ENCODE data around the gene MFRP. TPM values are rescaled to one million over a fixed set of nuclear protein-coding genes. Genes with fewer than 3 reads are reported as not detected.

MFRP gene
- total RNA-seq: not detected in 2 replicates
- not detected in 2 replicates for polyA plus RNA-seq
- not detected in 2 replicates for polyA plus RNA-seq (2012)
- not detected in 2 replicates for polyA minus RNA-seq (ENCODE audit: low replicate concordance)

DNA sequence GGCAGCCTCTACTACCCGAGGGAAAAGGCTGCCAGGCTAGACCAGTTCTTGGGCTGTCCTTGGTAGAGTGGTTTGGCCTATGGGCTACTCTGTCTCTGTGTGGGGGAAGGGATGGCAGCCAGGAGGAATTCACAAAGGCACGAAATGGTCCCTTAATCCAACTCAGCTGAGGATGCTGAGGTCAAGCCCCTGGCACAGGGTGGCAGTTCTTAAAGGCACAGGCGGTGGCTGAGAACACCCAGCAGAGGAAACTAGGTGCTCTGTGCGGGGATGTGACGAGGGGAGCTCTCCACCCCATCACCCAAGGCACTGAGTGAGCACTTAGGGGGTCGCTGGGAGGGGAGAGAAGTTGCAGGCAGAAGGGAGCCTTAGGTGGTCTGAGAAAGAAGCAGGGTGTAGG lies at the start of gene MFRP:
Gene MFRP (minus strand): TSS at position 101 of the 400 bp plus-strand sequence. CDS start 192 bp downstream, outside the sequence.
- no peak within 1 kb of the TSS for H3K4me3 ChIP-seq (replicated peaks in 1 of 4; ENCODE audit: control extremely low read depth in 1 of 4, insufficient read depth in 1 of 4, low read depth in 3 of 4, low read length in 4 of 4)
- H3K79me2 ChIP-seq (ENCODE audit: control insufficient read depth, insufficient read depth, low read length): no peaks in the 10 kb centered on the region
- H3K4me1 ChIP-seq (ENCODE audit: control insufficient read depth, extremely low read depth, insufficient read depth, low read length): no peaks in the 10 kb centered on the region
- H3K9ac ChIP-seq (ENCODE audit: insufficient read depth, low read length): no peak within 1 kb of the TSS
- H4K20me1 ChIP-seq (ENCODE audit: control insufficient read depth, extremely low read depth, insufficient read depth, low read length): no peaks in the 10 kb centered on the region
- H2AFZ ChIP-seq (ENCODE audit: low read length): no peak within 1 kb of the TSS
- no peak for DNase-seq (ENCODE audit: low read depth in 2 of 2)
- TF ChIP-seq EZH2 (IDR thresholded peaks at IDR 0.05; ENCODE audit: low read length, missing control alignments): no peak
- TF ChIP-seq CTCF (conservative IDR thresholded peaks at IDR 0.05 in 1 of 2, IDR thresholded peaks at IDR 0.05 in 1 of 2; ENCODE audit: low read depth in 1 of 2, low read length in 2 of 2): no peak
- no peaks in the 10 kb centered on the region for H3K9me3 ChIP-seq (ENCODE audit: control insufficient read depth, insufficient read depth, low read depth, low read length)
- H3K27ac ChIP-seq (ENCODE audit: insufficient read depth, low read length): no peak within 1 kb of the TSS
- H3K4me2 ChIP-seq (ENCODE audit: extremely low read depth, insufficient read depth, low read length): no peak within 1 kb of the TSS
- peaks cover 25% of the 10 kb centered on the region for H3K27me3 ChIP-seq (ENCODE audit: control insufficient read depth, insufficient read depth, low read length)
- no peaks in the 10 kb centered on the region for H3K36me3 ChIP-seq (ENCODE audit: control insufficient read depth, insufficient read depth, low read length)

DNA sequence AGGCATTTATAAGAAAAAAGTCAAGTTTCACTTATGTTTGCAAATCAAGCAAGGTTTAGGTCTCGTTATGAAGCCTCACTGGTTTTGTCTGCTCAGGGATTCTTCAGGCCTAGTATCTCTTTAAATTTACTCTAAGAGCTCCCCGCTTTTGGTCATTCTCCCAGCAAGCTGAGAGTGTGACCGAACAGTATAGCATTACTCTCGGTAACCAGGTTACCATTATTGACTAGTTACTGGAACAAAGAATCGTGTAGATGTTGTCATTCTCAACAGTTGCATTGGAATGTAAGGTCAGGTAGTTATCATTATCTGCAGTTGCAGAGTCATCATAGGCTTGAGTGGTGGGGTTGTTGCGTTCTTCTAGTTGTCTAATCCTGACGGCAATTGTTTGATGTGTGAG lies 44.8 kb upstream of the MFRP start:
- no peak overlapping the region for H3K4me2 ChIP-seq (ENCODE audit: extremely low read depth, insufficient read depth, low read length)
- H3K9me3 ChIP-seq (ENCODE audit: control insufficient read depth, insufficient read depth, low read depth, low read length): no peaks in the 10 kb centered on the region
- H3K9ac ChIP-seq (ENCODE audit: insufficient read depth, low read length): no peak overlapping the region
- H2AFZ ChIP-seq (ENCODE audit: low read length): no peak overlapping the region
- no peaks in the 10 kb centered on the region for H3K36me3 ChIP-seq (ENCODE audit: control insufficient read depth, insufficient read depth, low read length)
- TF ChIP-seq CTCF (conservative IDR thresholded peaks at IDR 0.05 in 1 of 2, IDR thresholded peaks at IDR 0.05 in 1 of 2; ENCODE audit: low read depth in 1 of 2, low read length in 2 of 2) (no peak), EZH2 (IDR thresholded peaks at IDR 0.05; ENCODE audit: low read length, missing control alignments) (no peak)
- H4K20me1 ChIP-seq (ENCODE audit: control insufficient read depth, extremely low read depth, insufficient read depth, low read length): no peaks in the 10 kb centered on the region
- H3K27ac ChIP-seq (ENCODE audit: insufficient read depth, low read length): no peak overlapping the region
- peaks cover 13% of the 10 kb centered on the region for H3K27me3 ChIP-seq (ENCODE audit: control insufficient read depth, insufficient read depth, low read length)
- H3K79me2 ChIP-seq (ENCODE audit: control insufficient read depth, insufficient read depth, low read length): no peaks in the 10 kb centered on the region
- H3K4me1 ChIP-seq (ENCODE audit: control insufficient read depth, extremely low read depth, insufficient read depth, low read length): no peaks in the 10 kb centered on the region
- no peak for DNase-seq (ENCODE audit: low read depth in 2 of 2)
- no peak overlapping the region for H3K4me3 ChIP-seq (replicated peaks in 1 of 4; ENCODE audit: control extremely low read depth in 1 of 4, insufficient read depth in 1 of 4, low read depth in 3 of 4, low read length in 4 of 4)

DNA sequence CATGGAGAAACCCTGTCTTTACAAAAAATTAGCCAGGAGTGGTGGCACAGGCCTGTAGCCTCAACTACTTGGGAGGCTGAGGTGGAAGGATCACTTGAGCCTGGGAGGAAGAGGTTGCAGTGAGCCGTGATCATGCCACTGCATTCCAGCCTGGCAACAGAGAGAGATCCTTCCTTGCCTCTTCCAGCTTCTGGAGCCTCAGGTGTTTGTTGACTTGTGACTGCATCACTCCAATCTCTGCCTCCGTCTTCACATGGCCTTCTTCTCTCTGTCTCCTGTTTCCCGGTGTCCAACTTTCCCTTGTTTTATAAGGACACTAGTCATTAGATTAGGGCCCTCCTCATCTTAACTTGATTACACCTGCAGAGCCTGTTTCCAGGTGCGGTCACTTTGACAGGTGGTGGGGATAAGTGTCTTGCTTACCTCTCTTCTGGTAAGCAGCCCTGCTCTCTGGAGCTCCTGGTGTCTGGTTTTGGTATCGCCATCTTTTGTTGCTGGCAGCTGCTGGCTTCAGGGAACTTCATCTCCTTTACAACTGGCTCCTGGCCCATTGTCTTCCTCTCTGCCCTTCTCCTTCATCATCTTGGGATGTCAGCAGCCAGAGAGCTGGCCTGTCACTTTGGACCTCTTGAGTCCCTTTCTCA lies 43.2 kb upstream of the MFRP start:
- no peak overlapping the region for H3K4me3 ChIP-seq (replicated peaks in 1 of 4; ENCODE audit: control extremely low read depth in 1 of 4, insufficient read depth in 1 of 4, low read depth in 3 of 4, low read length in 4 of 4)
- no peak overlapping the region for H3K27ac ChIP-seq (ENCODE audit: insufficient read depth, low read length)
- H3K9ac ChIP-seq (ENCODE audit: insufficient read depth, low read length): no peak overlapping the region
- H3K9me3 ChIP-seq (ENCODE audit: control insufficient read depth, insufficient read depth, low read depth, low read length): no peaks in the 10 kb centered on the region
- peaks cover 14% of the 10 kb centered on the region for H3K27me3 ChIP-seq (ENCODE audit: control insufficient read depth, insufficient read depth, low read length)
- no peak overlapping the region for H3K4me2 ChIP-seq (ENCODE audit: extremely low read depth, insufficient read depth, low read length)
- H3K79me2 ChIP-seq (ENCODE audit: control insufficient read depth, insufficient read depth, low read length): no peaks in the 10 kb centered on the region
- H2AFZ ChIP-seq (ENCODE audit: low read length): no peak overlapping the region
- no peaks in the 10 kb centered on the region for H4K20me1 ChIP-seq (ENCODE audit: control insufficient read depth, extremely low read depth, insufficient read depth, low read length)
- H3K36me3 ChIP-seq (ENCODE audit: control insufficient read depth, insufficient read depth, low read length): no peaks in the 10 kb centered on the region
- H3K4me1 ChIP-seq (ENCODE audit: control insufficient read depth, extremely low read depth, insufficient read depth, low read length): no peaks in the 10 kb centered on the region
- no peak for DNase-seq (ENCODE audit: low read depth in 2 of 2)
- TF ChIP-seq CTCF (conservative IDR thresholded peaks at IDR 0.05 in 1 of 2, IDR thresholded peaks at IDR 0.05 in 1 of 2; ENCODE audit: low read depth in 1 of 2, low read length in 2 of 2) (peak in 1 of 2 donors; percentile 47), EZH2 (IDR thresholded peaks at IDR 0.05; ENCODE audit: low read length, missing control alignments) (no peak)
